Glomerular endothelial cell (primary cell): ENCODE results near the gene ZBED1. TPM values are rescaled to one million over a fixed set of nuclear protein-coding genes. Genes with fewer than 3 reads are reported as not detected.
"Not testable (repeated sequence)": the region's sequence is repeated elsewhere in the genome, so short reads cannot be mapped to it uniquely, and the experiment has no call there.

Experiments used
- DNase-seq: peaks from one replicate; pipeline ENCODE4 v3.0.0-alpha.2; 2011; ENCODE audit warnings: low read depth, low spot score; ENCODE audit errors: extremely low read depth
- total RNA-seq: library from RNA; depleted of rRNA; stranded (reverse); fragments of >200 nt; gene quantifications from 2 replicates; pipeline ENCODE4 v1.2.3, GENCODE V29; 2015

The ZBED1 gene
- total RNA-seq, 1 donor from 2014 or later = 54.2 TPM

GRCh38 chrX:2520539-2520938 lies 19.8 kb upstream of the ZBED1 start:
- DNase-seq = no peak

GRCh38 chrX:2519638-2520037 lies 18.9 kb upstream of the ZBED1 start:
- DNase-seq = not testable (repeated sequence)

GRCh38 chrX:2517055-2517454 lies 16.3 kb upstream of the ZBED1 start:
- no peak for DNase-seq

- no peak for DNase-seq
Measured at GRCh38 chrX:2516623-2517022, 15.8 kb upstream of the ZBED1 start.

GRCh38 chrX:2514131-2514530 lies 13.4 kb upstream of the ZBED1 start:
- no peak for DNase-seq

- no peak for DNase-seq
Measured at GRCh38 chrX:2513121-2513664, 12.4 kb upstream of the ZBED1 start.

GRCh38 chrX:2512501-2512900 lies 11.7 kb upstream of the ZBED1 start:
- no peak for DNase-seq

GRCh38 chrX:2511326-2511725 lies 10.6 kb upstream of the ZBED1 start:
- DNase-seq = no peak

GRCh38 chrX:2508648-2509335 lies 8.0 kb upstream of the ZBED1 start:
- DNase-seq = no peak

- DNase-seq = no peak
Measured at GRCh38 chrX:2507904-2508627, 7.3 kb upstream of the ZBED1 start.

GRCh38 chrX:2507196-2507595 lies 6.4 kb upstream of the ZBED1 start:
- DNase-seq = no peak

GRCh38 chrX:2505341-2505740 lies 4.6 kb upstream of the ZBED1 start:
- DNase-seq = not testable (repeated sequence)

GRCh38 chrX:2504706-2505332 lies 4.0 kb upstream of the ZBED1 start:
- no peak for DNase-seq

GRCh38 chrX:2503591-2504500 lies 3.1 kb upstream of the ZBED1 start:
- no peak for DNase-seq

GRCh38 chrX:2502668-2503519 lies 2.1 kb upstream of the ZBED1 start:
- DNase-seq = no peak

- DNase-seq = no peak
Measured at GRCh38 chrX:2502120-2502667, 1.4 kb upstream of the ZBED1 start.

GRCh38 chrX:2501559-2502102 lies 855 bp upstream of the ZBED1 start:
- no peak for DNase-seq

- DNase-seq = no peak
Measured at GRCh38 chrX:2500091-2500802, 529 bp downstream of the ZBED1 start.
